GM12878 (cell line): Measurements from ENCODE around the gene MN1. TPM values are rescaled to one million over a fixed set of nuclear protein-coding genes. Genes with fewer than 3 reads are reported as not detected.

ENCODE experiments used
- ATAC-seq: fragments of 200-7000 bp; cut with Tn5 transposase; 3 replicates; pipeline ENCODE4 v1.9.1; 2020; ENCODE audit warnings: mild to moderate bottlenecking, moderate library complexity
- BruUV-seq: library from RNA; stranded (reverse); fragments of 400-500 nt; replicated peaks from 2 replicates; lab custom pipeline; 2021; lab: Mats Ljungman, UMichigan
- CTCF ChIA-PET: fragments of 300-600 bp; sonication (Branson Sonifier 250); formaldehyde crosslinking; extraction: SDS; loops from one replicate; lab custom pipeline; 2021; ENCODE audit warnings: inconsistent platforms; lab: Yijun Ruan, JAX
- POLR2A ChIA-PET: fragments of 350-600 bp; formaldehyde crosslinking; extraction: SDS; loops from one replicate; lab custom pipeline; 2021; ENCODE audit warnings: inconsistent platforms; lab: Charles Lee
- RAD21 ChIA-PET: fragments of 300-600 bp; sonication (Branson Sonifier 250); formaldehyde crosslinking; loops from one replicate; lab custom pipeline; 2023; ENCODE audit warnings: antibody characterized with exemption; ENCODE audit not compliant: unreplicated experiment; lab: Charles Lee
- SMC1A ChIA-PET: fragments of 300-600 bp; sonication (Branson Sonifier 250); formaldehyde crosslinking; loops from one replicate; lab custom pipeline; 2023; ENCODE audit not compliant: unreplicated experiment, uncharacterized antibody; lab: Charles Lee
- DNase-seq: peaks from one replicate; pipeline ENCODE4 v3.0.0-alpha.2; 2011; ENCODE audit warnings: low read depth, low spot score
- FAIRE-seq: peaks from 3 replicates; lab custom pipeline; 2011; peaks lifted over from hg19 to GRCh38; lab: Jason Lieb, UNC
- H2AFZ ChIP-seq: 2 replicates; pipeline ENCODE4 v1.6.0; 2011; ENCODE audit warnings: low read depth, low read length, control low read depth; ENCODE audit not compliant: control insufficient read depth
- H3K27ac ChIP-seq: 2 replicates; pipeline ENCODE4 v1.5.1; 2011; ENCODE audit warnings: control low read depth; ENCODE audit not compliant: control insufficient read depth, insufficient read depth
- H3K27me3 ChIP-seq, 2 experiments: replicated peaks in 1 of 2; 2 replicates each; pipeline versions ENCODE4 v1.6.0 to v1.6.1; 2011; ENCODE audit warnings: low read length in 1 of 2; ENCODE audit not compliant: control insufficient read depth in 2 of 2, insufficient read depth in 2 of 2
- H3K36me3 ChIP-seq, 2 experiments: 2 replicates each; pipeline ENCODE4 v1.5.1; 2011; ENCODE audit warnings: low read length in 1 of 2; ENCODE audit not compliant: control insufficient read depth in 2 of 2, insufficient read depth in 2 of 2
- H3K4me1 ChIP-seq: 2 replicates; pipeline ENCODE4 v1.6.1; 2011; ENCODE audit warnings: mild to moderate bottlenecking, low read length, moderate library complexity, mixed read lengths; ENCODE audit not compliant: control insufficient read depth, insufficient read depth
- H3K4me2 ChIP-seq: 2 replicates; pipeline ENCODE4 v1.6.0; 2011; ENCODE audit warnings: control low read depth; ENCODE audit not compliant: control insufficient read depth, insufficient read depth
- H3K4me3 ChIP-seq: fragments of 200-600 bp; sonication (generic); 2 replicates; pipeline ENCODE4 v1.5.1; 2016
- H3K79me2 ChIP-seq: 2 replicates; pipeline ENCODE4 v1.6.0; 2011; ENCODE audit warnings: low read length; ENCODE audit not compliant: control insufficient read depth, insufficient read depth
- H3K9ac ChIP-seq: 2 replicates; pipeline ENCODE4 v1.8.0; 2011; ENCODE audit warnings: low read length, control low read depth, mixed read lengths; ENCODE audit not compliant: control insufficient read depth, insufficient read depth
- H3K9me3 ChIP-seq: replicated peaks from 3 replicates; pipeline ENCODE4 v1.5.1; 2011; ENCODE audit warnings: mild to moderate bottlenecking, low read length; ENCODE audit not compliant: control insufficient read depth, insufficient read depth
- H4K20me1 ChIP-seq: 2 replicates; pipeline ENCODE4 v1.6.0; 2011; ENCODE audit not compliant: control insufficient read depth, insufficient read depth
- CTCF ChIP-seq, 3 experiments: IDR thresholded peaks in 2 of 3; conservative IDR thresholded peaks in 1 of 3; 2 replicates each; pipeline ENCODE4 v1.5.1; 2011; ENCODE audit warnings: low read depth in 3 of 3, low read length in 3 of 3, mild to moderate bottlenecking in 3 of 3, control low read depth in 2 of 3, moderate library complexity in 2 of 3, inconsistent platforms in 1 of 3, mixed read lengths in 1 of 3; ENCODE audit not compliant: control insufficient read depth in 2 of 3, insufficient read depth in 1 of 3; ENCODE audit errors: extremely low read depth in 1 of 3
- KAT2A ChIP-seq: conservative IDR thresholded peaks from 2 replicates; pipeline ENCODE4 v1.6.1; 2011; ENCODE audit warnings: low read depth, low read length; ENCODE audit not compliant: control insufficient read depth
- MAX ChIP-seq: IDR thresholded peaks from 2 replicates; pipeline ENCODE4 v1.6.1; 2012; ENCODE audit warnings: low read depth, low read length, improper control_type of control experiment
- MLLT1 ChIP-seq: fragments of 450-650 bp; IDR thresholded peaks from 2 replicates; pipeline ENCODE4 v1.6.1; 2016; ENCODE audit warnings: mild to moderate bottlenecking
- WGBS: methylation state at CpG from one replicate; pipeline ENCODE4 v1.1.6; 2016; ENCODE audit warnings: low lambda C conversion rate; ENCODE audit not compliant: insufficient replicate concordance, insufficient coverage; ENCODE audit errors: missing lambda C conversion rate; 5-methylcytosine and 5-hydroxymethylcytosine counted together
- in situ Hi-C: fragments of 300-500 bp; cut with MboI; formaldehyde crosslinking; loops from 9 replicates; pipeline ENCODE4 v1.14.3; 2018; ENCODE audit warnings: mixed read lengths
- intact Hi-C: fragments of 100-400 bp; cut with micrococcal nuclease; formaldehyde crosslinking; loops from one replicate; pipeline ENCODE4 v1.14.2; 2022; ENCODE audit not compliant: unreplicated experiment
- polyA plus RNA-seq, 11 experiments: library from polyadenylated mRNA; depleted of rRNA in 4 of 11; unstranded in 6 of 11; stranded (reverse) in 5 of 11; fragments of >200 nt; fragmentation: Nextera tagmentation in 4 of 11; fragmentation: Illumina TruSeq in 1 of 11; extraction: Ambion mirVana in 4 of 11; extraction: Trizol in 1 of 11; gene quantifications; 1 replicate in 1 of 11; 2 replicates in 10 of 11; pipeline versions ENCODE4 v1.2.1 to v1.2.3, GENCODE V29; 2011 to 2016; ENCODE audit warnings: inconsistent platforms in 2 of 11, missing spikeins in 2 of 11, low read depth in 1 of 11
- total RNA-seq, 4 experiments: library from RNA; depleted of rRNA in 3 of 4; stranded (reverse); fragments of >200 nt in 3 of 4; fragmentation: Illumina TruSeq in 1 of 4; extraction: Trizol in 1 of 4; gene quantifications; 2 replicates each; pipeline versions ENCODE4 v1.2.1 to v1.2.3, GENCODE V29; 2013 to 2021

Gene MN1
- total and polyA plus RNA-seq, 10 of the 15 experiments (the other 5 are each of a cell fraction or from before 2014, with no cell fraction given): under 0.01 to 0.24 (median 0.03) TPM; not detected in 3

GRCh38 chr22:27747396-27748221, 53.9 kb downstream of the MN1 start:
- H3K9ac ChIP-seq: no peak overlapping the region
- ChIA-PET POLR2A (no interaction called here), RAD21 (no interaction called here), SMC1A (no interaction called here), CTCF (no interaction called here)
- H2AFZ ChIP-seq: no peak overlapping the region
- in situ Hi-C loops: no loop called here
- no peaks in the 10 kb centered on the region for H3K36me3 ChIP-seq
- TF ChIP-seq MAX: no peak
- TF ChIP-seq MLLT1: no peak
- 0 out of 6 replicates have a peak, but pooled peaks of 1 of the 3 experiments have one; percentile 8 for TF ChIP-seq CTCF (IDR thresholded peaks at IDR 0.05 in 2 of 3, conservative IDR thresholded peaks at IDR 0.05 in 1 of 3; ENCODE audit: control insufficient read depth in 2 of 3, extremely low read depth in 1 of 3, insufficient read depth in 1 of 3, low read depth in 3 of 3, low read length in 3 of 3)
- TF ChIP-seq KAT2A: no peak
- no peaks in the 10 kb centered on the region for H3K79me2 ChIP-seq
- H3K27ac ChIP-seq: no peak overlapping the region
- intact Hi-C loops: no loop called here
- WGBS: 58% methylated on average over 13 of the region's 13 CpGs
- H3K27me3 ChIP-seq: peaks cover 0 to 1% of the 10 kb centered on the region in 2 experiments; a peak in 2 of 4 replicates
- H3K4me2 ChIP-seq: no peak overlapping the region
- DNase-seq (no peak), ATAC-seq (no peak), FAIRE-seq (no peak)
- BruUV-seq: no TSS peak
- H4K20me1 ChIP-seq: no peaks in the 10 kb centered on the region
- no peaks in the 10 kb centered on the region for H3K4me1 ChIP-seq
- H3K9me3 ChIP-seq: no peaks in the 10 kb centered on the region
- no peak overlapping the region for H3K4me3 ChIP-seq
